Fibroblast of upper back skin (primary cell): ENCODE results near the gene HSP90B1.

ENCODE experiments used
- DNase-seq: peaks from one replicate; pipeline ENCODE4 v3.0.0-alpha.2; 2013

The HSP90B1 gene

DNA sequence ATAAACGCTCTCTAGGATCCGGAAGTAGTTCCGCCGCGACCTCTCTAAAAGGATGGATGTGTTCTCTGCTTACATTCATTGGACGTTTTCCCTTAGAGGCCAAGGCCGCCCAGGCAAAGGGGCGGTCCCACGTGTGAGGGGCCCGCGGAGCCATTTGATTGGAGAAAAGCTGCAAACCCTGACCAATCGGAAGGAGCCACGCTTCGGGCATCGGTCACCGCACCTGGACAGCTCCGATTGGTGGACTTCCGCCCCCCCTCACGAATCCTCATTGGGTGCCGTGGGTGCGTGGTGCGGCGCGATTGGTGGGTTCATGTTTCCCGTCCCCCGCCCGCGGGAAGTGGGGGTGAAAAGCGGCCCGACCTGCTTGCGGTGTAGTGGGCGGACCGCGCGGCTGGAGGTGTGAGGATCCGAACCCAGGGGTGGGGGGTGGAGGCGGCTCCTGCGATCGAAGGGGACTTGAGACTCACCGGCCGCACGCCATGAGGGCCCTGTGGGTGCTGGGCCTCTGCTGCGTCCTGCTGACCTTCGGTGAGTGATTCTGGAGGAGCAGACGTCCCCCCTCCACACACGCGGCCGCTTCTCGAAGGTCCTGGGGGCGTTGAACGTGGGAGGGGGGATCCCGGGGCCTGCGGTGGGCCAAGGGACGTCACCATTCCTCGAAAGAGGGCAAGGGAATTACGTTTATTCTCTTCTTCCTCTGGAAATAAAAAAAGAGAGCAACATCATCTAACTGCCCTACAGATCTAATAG lies at the start of gene HSP90B1:
Gene HSP90B1, plus strand, starts transcription at position 377 of the 753 bp plus-strand sequence. Its CDS starts 106 bp downstream, at position 483.
- peak; percentile 100 for DNase-seq

DNA sequence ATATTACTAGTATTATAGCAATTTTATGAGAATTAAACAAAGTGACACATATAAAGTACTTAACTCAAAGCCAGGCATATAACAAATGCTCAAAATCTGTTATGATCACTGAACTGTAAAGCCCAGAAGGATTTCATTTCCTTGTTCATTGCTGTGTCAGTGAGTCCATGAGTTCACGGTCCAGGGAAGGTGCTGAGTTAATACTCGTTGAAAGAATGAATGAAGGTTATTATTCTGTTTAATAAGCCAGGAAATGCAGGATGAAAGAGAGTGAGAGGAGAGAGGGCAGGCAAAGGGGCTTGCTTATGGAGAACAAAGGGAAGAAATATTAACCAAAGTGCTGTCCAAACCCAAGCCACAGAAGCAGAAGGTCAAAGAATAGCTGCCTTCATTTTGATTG lies 48.9 kb upstream of the HSP90B1 start:
- no peak for DNase-seq

DNA sequence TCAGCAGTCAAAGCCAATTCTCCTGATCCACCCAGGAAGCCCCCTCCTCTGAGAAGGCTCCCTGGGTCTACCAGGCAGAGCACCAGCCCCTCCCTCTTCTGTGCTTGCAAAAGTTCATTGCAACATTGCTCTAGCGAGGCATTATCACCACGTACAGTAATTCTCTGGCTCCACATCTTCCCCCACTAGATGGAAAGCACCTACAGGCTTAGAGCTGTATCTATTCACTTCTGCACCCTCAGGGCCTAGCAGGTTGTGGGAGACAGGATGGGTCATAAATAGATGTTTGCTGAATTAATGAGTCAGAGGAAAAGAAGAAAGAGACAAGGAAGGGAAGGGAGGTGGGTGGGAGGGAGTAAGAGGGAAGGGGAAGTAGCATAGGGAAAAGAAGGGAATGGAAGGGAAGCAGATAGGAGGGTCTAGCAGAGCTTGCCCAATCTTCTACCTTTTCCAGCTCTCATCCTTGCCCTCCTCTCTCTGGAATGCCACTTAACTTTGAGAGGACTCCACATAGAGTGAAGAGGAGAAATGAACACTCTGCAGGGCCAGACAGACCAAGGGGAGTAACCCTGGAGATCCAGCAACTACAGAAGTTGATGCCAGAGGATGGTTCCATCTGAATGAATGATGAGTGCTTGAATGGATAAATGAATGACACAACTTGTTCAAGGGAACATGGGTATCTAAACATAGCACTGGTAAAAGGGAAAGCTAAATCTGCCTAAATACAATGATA lies 47.2 kb upstream of the HSP90B1 start:
- DNase-seq, result no peak

DNA sequence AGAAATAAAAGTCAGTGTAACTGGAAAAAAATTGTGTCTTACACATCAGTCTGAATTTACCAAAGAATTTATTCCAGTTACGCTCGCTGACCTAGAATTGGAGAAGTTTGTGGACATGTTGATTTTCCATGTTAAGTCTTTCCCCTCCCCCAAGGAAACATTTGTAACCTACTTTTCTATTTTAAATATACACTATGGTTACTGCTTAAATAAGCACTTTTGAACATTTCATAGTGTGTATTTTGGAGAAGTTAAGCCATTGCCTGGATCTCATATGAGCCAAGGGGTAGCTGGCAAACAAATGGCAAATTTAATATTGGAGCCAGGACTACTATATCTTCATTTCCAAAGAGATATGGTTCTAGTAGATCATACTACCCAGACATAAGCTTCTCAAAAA lies 46.3 kb upstream of the HSP90B1 start:
- DNase-seq, result no peak

DNA sequence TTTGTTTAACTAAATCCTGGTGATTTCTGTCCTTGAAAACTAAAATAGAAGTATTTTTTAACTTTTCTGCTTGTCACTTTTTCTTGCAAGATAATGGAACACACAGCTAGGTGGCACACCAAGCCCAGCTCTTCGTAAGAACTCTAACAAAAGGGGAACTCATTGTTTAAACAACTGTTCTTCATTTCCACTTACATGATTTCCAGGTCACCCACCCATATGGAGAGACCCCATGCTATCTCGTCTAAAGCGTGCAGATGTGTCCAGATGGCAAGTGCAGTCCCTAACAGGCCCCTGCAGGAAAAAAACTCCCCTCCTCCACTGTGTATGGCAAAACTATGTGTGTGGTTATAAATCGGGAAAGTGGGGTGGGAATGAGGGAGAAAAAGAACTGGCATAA lies 45.9 kb upstream of the HSP90B1 start:
- peak; percentile 59 for DNase-seq

DNA sequence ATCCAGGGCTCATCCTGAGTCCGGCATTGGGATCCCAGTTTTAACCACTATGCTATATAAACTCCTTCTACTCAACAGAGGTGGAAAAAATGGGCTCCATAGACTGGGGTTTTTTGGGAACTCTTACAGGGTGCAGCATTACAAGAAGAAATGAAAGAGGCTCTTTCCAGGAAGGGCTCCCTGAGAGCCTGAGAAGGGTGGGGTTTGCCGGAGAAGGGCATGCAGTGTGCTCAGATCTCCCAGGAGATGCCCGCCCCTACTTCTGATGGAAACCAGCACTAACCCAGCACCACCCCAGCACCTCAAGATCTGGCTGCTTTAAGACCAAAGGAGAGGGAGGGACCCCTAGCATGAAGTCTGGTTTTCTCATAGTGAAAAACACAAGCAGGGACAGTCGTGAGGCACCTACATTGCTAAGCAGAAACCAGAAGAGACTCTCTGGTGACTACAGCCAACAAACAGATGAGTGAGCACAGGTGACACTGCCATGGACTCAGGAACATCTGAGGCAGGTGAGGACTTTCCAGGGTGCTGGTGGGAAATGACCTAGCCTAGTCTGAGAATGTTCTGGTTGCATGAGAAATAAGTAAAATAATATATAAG lies 43.9 kb upstream of the HSP90B1 start:
- no peak for DNase-seq

DNA sequence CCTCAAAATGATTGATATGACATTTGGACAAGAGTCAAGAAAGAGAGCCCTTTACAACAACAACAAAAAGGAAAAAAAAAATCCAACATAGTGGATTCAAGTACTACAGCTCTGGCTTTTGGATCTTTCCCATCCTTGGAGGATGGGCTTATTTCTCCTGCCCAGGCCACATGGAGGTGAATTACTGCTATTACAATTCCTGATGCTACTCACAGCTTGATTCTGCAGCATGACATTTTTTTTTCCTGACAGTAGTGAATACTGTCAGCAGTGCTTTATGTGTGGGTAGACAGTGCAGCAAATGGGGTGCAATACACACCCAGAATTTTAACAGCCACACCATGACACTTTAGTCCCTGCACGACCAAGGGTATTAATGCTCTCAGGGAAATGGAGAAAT lies 42.5 kb upstream of the HSP90B1 start:
- DNase-seq, result peak; percentile 31

DNA sequence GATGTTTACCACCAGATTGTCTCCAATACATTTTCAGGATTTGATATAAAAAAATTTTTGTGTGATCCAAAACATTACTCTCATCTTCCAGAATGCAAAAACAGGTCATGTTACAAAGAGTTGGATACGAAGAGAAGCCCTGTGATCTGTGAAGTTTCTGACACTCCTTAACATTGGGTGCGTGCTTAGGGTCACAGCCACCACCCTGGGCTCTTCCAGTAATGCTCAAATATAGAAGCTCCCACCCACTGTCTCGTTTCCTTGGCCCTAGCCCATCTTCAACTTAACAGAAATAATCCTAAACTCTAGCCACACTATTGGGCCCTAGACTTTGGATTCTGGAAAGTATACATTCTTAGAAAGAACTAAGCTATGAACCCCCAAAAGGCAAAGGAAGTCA lies 32.9 kb upstream of the HSP90B1 start:
- DNase-seq, result no peak

DNA sequence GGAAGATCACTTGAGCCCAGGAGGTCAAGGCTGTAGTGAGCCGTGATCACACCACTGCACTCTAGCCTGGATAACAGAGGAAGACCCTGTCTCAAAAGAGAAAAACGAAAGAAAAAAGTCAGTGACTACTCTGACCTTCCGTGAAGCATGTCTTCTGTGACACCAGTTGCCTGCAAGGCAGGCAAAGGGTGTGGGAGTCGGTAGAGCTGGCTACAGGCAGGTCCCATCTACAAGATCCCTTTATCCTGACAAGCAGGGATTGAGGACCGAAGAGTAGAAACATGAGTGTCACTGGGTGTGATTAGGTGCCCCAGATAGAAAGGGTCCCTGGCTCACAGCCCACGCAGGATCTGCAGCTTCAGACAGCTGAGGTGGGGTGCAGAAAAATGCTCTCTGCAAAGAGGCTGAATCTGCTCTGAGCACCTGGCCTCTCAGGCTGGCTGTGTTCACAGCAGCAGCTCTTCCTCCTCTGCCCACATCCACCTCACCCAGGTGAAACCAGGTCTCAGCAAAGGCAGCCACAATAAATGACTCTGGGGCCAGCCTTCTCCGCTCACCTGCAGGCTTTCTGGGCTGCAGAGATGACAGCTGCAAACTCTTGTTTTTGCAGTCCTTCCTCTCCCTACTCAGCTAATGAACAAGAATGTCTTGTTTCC lies 28.6 kb upstream of the HSP90B1 start:
- no peak for DNase-seq

DNA sequence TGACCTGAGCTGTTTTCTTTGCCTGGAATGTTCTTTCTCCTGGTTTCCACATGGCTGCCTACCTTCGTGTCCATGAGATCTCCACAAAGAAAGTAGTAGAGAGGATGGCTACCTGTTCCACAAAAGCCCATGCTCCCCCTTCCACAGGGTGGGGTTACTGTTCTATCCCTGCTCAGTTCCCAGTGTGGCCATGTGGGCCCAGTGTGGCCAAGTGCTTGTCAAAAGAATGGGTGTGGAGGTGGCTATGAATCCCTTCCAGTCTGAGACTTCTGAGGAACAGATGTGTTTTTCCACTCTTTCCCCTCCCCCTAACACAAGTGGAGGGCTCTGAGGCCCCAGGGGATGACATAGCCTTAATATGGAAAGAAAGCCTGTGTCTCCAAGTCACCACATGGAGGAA lies 26.2 kb upstream of the HSP90B1 start:
- no peak for DNase-seq

DNA sequence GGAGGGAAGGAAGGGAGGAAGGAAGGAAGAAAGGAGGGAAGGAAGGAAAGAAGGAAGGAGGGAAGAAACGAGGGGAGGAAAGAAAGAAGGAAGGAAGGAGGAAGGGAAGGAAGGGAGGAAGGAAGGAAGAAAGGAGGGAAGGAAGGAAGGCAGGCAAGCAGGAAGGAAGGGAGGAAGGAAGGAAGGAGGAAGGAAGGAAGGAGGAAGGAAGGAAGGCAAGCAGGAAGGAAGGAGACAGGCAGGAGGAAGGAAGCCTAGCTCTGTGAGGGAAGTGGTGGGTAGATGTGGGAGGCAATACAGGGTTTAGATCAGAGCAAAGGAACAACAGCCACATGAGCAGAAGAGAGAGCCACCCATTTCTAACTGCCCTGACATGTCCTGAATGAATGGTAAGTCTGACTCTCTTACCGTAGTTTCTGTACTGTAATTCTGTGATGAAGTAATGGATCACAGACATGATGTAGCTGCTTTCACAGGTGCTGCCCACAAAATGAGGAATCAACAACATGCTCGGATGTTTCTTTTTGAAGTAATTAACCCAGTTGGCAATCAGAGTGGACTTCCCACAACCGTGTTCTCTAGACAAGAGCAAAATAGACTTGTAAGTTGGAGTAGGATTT lies 24.4 kb upstream of the HSP90B1 start:
- no peak for DNase-seq

DNA sequence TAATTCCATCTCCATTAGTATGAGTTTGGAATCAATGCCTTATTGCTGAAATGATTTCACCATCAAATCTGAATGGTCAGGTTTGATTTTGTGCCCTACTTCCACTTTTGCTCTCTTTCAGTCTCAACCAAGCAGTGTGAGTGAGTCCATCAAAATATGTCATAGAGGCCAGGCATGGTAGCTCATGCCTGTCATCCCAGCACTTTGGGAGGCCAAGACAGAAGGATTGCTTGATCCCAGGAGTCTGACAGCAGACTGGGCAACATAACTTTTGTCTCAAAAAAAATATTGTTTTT lies 22.0 kb upstream of the HSP90B1 start:
- no peak for DNase-seq

DNA sequence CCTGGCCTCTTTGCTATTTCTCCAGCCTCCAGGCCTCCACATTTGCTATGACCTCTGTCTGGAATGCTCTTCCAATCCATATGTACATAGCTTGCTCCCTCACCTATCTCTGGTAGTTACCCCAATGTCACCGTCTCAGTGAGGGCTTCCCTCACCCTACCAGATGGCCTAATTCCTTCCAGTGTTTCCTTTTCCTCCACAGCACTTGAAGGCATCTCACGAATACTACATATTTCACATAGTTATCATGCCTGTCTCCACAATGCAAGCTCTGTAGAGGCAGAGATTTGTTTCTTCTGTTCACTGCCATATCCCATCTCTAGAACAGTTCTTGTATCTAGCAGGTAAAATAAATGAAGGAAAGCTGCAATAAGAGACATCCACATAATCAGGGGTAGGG lies 21.3 kb upstream of the HSP90B1 start:
- DNase-seq, result peak; percentile 75

DNA sequence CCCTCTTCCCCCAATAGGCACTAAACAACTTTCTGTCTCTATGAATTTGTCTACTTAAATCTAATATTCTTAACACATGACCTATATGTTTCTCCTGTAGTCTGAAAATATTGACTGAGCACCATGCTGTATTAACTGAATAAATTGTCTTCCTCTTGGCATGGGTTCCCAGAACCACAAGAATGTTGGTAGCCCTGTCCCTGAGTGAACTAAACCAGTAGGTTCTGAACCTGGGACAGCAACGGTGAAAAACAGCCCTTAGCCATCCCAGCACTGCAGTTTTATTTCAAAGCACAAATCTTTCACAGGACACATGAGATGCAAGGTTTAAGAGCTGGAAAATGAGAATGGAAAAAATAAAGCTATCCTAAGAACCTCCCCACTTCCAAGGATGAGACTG lies 20.4 kb upstream of the HSP90B1 start:
- peak; percentile 54 for DNase-seq

DNA sequence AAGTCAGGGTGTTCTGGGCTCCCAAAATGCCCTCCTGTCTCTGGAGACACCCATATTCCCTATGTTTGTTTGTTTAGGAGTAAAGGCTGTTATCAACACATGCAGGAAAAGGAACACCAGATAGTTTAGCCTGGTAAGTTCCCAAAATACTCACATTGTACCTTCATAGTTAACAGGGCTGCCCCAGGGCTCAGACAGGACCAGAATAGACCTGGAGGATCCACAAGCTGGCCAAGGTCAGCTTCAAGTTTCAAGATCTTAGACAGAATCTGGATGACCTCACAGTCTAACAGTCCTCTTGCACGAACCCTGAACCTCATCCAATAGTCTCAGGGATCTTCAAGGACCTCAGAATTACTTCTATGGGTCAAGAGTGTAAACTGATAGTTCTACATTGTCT lies 18.1 kb upstream of the HSP90B1 start:
- no peak for DNase-seq

DNA sequence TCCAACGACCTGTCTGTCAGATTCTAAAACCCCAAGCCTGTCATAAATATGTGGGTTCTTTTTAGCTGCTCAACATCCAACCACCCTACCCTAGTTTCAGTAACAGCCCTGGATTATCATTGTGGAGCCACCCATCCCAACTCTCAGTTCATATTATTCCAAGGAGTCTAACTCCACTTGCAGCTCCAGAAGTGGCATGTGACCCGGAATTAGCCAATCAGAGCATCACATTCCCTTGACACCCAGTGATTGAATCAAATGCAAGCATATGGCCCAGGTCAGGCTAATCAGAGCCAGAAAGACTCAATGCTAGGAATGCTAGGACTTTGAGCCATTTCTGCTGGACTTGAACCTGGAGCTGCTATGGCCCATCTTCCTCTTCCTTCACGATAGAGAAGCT lies 17.1 kb upstream of the HSP90B1 start:
- DNase-seq, result no peak

DNA sequence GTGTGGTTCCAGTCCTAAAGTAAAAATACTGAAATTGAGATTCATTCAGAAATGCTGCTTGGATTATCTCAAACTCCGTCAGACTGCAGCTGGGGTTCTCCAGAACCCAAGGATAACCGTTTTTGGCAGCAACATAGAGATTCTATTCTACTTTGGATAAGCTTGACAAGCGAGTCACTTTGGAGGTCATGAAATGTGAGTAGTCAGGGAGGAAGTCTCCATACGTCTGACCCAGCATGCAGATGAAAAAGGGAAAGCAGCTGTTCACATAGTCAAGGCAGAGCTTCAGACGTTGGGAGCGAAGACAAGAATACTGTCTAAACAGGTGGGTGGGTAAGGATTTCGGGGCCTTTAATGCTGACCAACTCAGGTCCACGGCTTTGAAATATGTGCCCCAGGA lies 14.9 kb upstream of the HSP90B1 start:
- DNase-seq, result peak; percentile 27

DNA sequence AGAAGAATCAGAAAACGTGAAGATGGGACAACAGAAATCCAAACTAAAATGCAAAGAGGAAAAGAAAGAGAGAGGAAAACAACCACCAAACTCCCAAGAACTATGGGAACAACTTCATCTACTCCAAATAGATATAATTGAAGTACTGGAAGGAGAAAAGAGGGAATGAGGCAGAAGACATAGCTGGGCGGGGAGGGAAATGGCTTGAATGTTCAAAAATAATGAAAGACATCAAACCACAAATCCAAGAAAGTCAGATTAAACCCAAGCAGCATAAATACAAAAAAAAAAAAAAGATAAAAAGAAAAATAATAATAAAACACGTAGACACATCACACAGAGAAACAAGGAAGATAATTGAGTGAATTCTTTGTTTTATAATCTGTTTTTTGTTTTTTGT lies 12.3 kb upstream of the HSP90B1 start:
- no peak for DNase-seq

DNA sequence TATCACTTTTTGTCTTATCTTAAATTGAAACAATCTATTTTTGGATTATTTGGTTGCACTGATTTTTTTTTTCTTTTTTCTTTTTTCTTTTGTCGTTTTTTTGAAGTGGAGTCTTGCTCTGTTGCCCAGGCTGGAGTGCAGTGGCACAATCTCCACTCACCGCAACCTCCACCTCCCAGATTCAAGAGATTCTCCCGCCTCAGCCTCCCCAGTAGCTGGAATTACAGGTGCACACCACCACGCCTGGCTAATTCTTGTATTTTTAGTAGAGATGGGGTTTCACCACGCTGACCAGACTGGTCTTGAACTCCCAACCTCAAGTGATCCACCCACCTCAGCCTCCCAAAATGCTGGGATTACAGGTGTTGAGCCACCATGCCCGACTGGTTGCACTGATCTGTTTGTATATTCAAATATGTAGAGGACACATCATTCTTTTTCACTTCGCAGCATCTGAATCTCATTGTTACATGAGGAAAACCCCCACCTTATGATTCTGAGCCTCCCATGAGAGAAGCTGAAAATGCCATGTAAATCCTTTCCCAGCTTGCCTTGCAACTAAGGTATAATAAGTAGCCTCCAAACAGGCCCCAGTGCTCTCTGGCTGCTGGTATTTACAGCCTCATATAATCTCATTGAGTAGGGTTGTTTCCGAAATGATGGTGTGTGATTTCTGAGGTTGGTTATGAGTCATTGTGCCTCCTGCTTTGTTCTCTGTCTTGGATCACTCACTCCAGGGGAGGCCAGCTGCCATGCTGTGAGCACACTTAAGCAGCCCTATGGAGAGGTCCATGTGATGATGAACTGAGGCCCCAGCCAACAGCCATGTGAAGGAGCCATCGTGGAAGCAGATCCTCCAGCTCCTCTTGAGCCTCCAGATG lies 5.2 kb upstream of the HSP90B1 start:
- peak; percentile 78 for DNase-seq

DNA sequence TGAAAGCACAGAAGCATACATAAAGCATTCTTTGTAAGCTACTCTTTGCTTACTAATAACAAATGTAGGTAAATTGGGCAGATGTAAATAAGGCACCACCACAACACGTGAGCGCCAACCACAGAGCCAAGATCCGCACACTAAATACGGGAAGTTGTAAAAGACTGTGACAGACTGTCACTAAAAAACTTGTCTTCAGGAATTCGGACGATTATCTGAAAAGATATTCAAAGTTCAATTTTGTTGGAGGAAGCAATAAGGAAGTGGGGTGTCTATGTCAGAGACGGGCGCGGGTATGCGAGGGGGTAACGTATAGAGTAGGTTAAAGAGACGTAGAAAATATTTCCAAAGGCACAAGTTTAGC lies 1.5 kb upstream of the HSP90B1 start:
- no peak for DNase-seq

DNA sequence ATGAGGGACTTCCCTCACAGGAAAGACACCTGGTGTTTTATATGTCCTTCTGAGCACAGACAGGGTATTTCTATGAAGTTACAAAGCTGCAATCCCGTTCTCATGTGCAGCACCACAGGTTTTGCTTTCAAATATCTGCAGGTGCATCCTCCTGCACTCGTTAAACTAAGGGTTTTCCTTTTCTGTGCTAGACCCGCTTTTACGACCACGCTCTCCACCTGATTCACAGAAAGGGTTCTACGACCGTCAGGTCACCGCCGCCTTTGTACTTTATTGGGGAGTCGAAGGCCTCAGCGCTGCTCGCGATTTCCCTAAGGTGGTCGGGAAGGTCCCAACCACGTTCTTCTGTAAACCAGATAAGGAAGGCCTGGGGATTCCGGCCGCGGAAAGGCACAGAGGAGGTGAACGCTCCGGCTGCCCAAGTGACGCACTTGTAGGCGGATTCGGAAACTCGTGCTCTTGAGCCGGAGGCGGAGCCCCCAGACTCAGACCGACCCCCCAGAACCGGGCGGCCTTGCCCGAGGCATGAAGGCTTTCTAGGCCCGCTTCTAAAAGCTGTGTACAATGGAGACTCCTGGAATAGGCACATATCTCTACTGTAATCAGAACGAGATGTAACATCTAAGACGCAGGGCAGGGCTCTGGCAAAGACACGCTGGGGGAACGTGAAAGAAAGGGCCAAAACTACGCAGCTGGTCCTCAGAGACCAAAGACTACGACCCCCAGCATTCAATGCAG lies 995 bp upstream of the HSP90B1 start:
- DNase-seq, result peak; percentile 92

DNA sequence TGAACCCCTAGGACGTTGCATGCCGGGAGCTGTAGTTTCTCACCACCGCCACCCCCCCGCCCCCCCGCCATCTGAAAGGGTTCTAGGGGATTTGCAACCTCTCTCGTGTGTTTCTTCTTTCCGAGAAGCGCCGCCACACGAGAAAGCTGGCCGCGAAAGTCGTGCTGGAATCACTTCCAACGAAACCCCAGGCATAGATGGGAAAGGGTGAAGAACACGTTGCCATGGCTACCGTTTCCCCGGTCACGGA lies 501 bp upstream of the HSP90B1 start:
- no peak for DNase-seq
